Panc1 (cell line): ENCODE measurements around the gene PRRC2C.

ENCODE experiments used
- CTCF ChIP-seq: fragments of 450-650 bp; IDR thresholded peaks from 2 replicates; pipeline ENCODE4 v1.5.1; 2017; ENCODE audit warnings: mild to moderate bottlenecking
- POLR2AphosphoS5 ChIP-seq: IDR thresholded peaks from 2 replicates; pipeline ENCODE4 v1.6.1; 2012; ENCODE audit warnings: mild to moderate bottlenecking, low read depth, low read length, moderate library complexity
- TCF7L2 ChIP-seq: IDR thresholded peaks from 2 replicates; pipeline ENCODE4 v1.6.1; 2011; ENCODE audit warnings: mild to moderate bottlenecking, low read depth, low read length, inconsistent platforms

- no peak for TF ChIP-seq CTCF
- TF ChIP-seq POLR2AphosphoS5 = no peak
- TF ChIP-seq TCF7L2 = no peak
Observed at GRCh38 chr1:171550050-171550449, 64.7 kb downstream of the PRRC2C start.
